Measurements from ENCODE around the gene ABHD15.

GRCh38 chr17:29524692-29525091 is 42.1 kb downstream of the ABHD15 start:
- TF ChIP-seq POLR2A (IDR thresholded peaks at IDR 0.05; ENCODE audit: low read depth, low read length) (no peak), POLR2AphosphoS5 (IDR thresholded peaks at IDR 0.05; ENCODE audit: low read depth, low read length) (no peak), SPI1 (IDR thresholded peaks at IDR 0.05; ENCODE audit: low read depth, low read length) (no peak), POU2F2 (IDR thresholded peaks at IDR 0.05; ENCODE audit: low read depth, low read length) (no peak), TAF1 (IDR thresholded peaks at IDR 0.05; ENCODE audit: low read depth, low read length) (no peak), PAX5 (IDR thresholded peaks at IDR 0.05; ENCODE audit: insufficient read depth, low read length, severe bottlenecking) (no peak)

Data from GM12891 (cell line).